ENCODE data around the gene RASSF3. TPM values are rescaled to one million over a fixed set of nuclear protein-coding genes. Genes with fewer than 3 reads are reported as not detected.
"Not testable (repeated sequence)": the region's sequence is repeated elsewhere in the genome, so short reads cannot be mapped to it uniquely, and the experiment has no call there.

RASSF3 gene
- total and polyA plus RNA-seq, 5 donors from 2014 or later = 5.5 to 158 (median 10.5) TPM

GRCh38 chr12:64611341-64612284 is 1.3 kb downstream of the RASSF3 start:
- Histone ChIP-seq H3K36me3 (ENCODE audit: control insufficient read depth, insufficient read depth, low read length) (peaks cover 25% of the 10 kb centered on the region), H3K9me3 (ENCODE audit: control insufficient read depth in 2 of 2, low read length in 2 of 2) (no peaks in the 10 kb centered on the region), H3K4me1 (ENCODE audit: control insufficient read depth, insufficient read depth, low read length, poor library complexity, severe bottlenecking) (peaks cover 57% of the 10 kb centered on the region), H3K4me3 (ENCODE audit: low read depth, low read length) (peak overlapping the region; percentile 99), H3K27me3 (ENCODE audit: control insufficient read depth, insufficient read depth, low read length) (no peaks in the 10 kb centered on the region), H3K27ac (ENCODE audit: insufficient read depth, low read length, poor library complexity, severe bottlenecking) (peak overlapping the region; percentile 85)
- ATAC-seq (ENCODE audit: low read depth in 2 of 2) = no peak
- H3K27me3 Mint-ChIP-seq = no peaks in the 10 kb centered on the region
- no peaks in the 10 kb centered on the region for H3K9me3 Mint-ChIP-seq
- H3K4me3 Mint-ChIP-seq = peak overlapping the region; percentile 97 to 99 (median 99)
- H3K4me1 Mint-ChIP-seq = peaks cover 27 to 53% (median 41%) of the 10 kb centered on the region in 4 donors
- peaks cover 35% of the 10 kb centered on the region for H3K36me3 Mint-ChIP-seq
- peak in 2 of 3 donors; percentile 39 to 57 for DNase-seq
- H3K27ac Mint-ChIP-seq = peak overlapping the region; percentile 86 to 98 (median 97)

GRCh38 chr12:64612843-64613242 is 2.5 kb downstream of the RASSF3 start:
- Mint-ChIP-seq H3K9me3 (no peaks in the 10 kb centered on the region), H3K4me1 (peaks cover 33 to 65% (median 50%) of the 10 kb centered on the region in 4 donors), H3K27ac (peak overlapping the region; percentile 86 to 98 (median 97)), H3K27me3 (no peaks in the 10 kb centered on the region), H3K36me3 (peaks cover 45% of the 10 kb centered on the region), H3K4me3 (peak overlapping the region; percentile 97 to 99 (median 99))
- Histone ChIP-seq H3K36me3 (ENCODE audit: control insufficient read depth, insufficient read depth, low read length) (peaks cover 34% of the 10 kb centered on the region), H3K4me1 (ENCODE audit: control insufficient read depth, insufficient read depth, low read length, poor library complexity, severe bottlenecking) (peaks cover 70% of the 10 kb centered on the region), H3K27ac (ENCODE audit: insufficient read depth, low read length, poor library complexity, severe bottlenecking) (peak overlapping the region; percentile 85), H3K27me3 (ENCODE audit: control insufficient read depth, insufficient read depth, low read length) (no peaks in the 10 kb centered on the region), H3K9me3 (ENCODE audit: control insufficient read depth in 2 of 2, low read length in 2 of 2) (no peaks in the 10 kb centered on the region), H3K4me3 (ENCODE audit: low read depth, low read length) (peak overlapping the region; percentile 99)
- no peak for ATAC-seq (ENCODE audit: low read depth in 2 of 2)
- DNase-seq = no peak

- H3K4me1 Mint-ChIP-seq = peaks cover 30 to 63% (median 46%) of the 10 kb centered on the region in 4 donors
- Histone ChIP-seq H3K27ac (ENCODE audit: insufficient read depth, low read length, poor library complexity, severe bottlenecking) (peak overlapping the region; percentile 45), H3K4me1 (ENCODE audit: control insufficient read depth, insufficient read depth, low read length, poor library complexity, severe bottlenecking) (peaks cover 74% of the 10 kb centered on the region), H3K36me3 (ENCODE audit: control insufficient read depth, insufficient read depth, low read length) (peaks cover 34% of the 10 kb centered on the region), H3K4me3 (ENCODE audit: low read depth, low read length) (peak overlapping the region; percentile 99)
- not testable (repeated sequence) for H3K27me3 ChIP-seq (ENCODE audit: control insufficient read depth, insufficient read depth, low read length); ATAC-seq (ENCODE audit: low read depth in 2 of 2); DNase-seq; H3K9me3 Mint-ChIP-seq; H3K27me3 Mint-ChIP-seq; H3K9me3 ChIP-seq (ENCODE audit: control insufficient read depth in 2 of 2, low read length in 2 of 2)
- peak overlapping the region; percentile 97 to 99 (median 99) for H3K4me3 Mint-ChIP-seq
- H3K36me3 Mint-ChIP-seq = peaks cover 45% of the 10 kb centered on the region
- H3K27ac Mint-ChIP-seq = peak overlapping the region in 2 of 3 donors; percentile 86 to 97
Observed at GRCh38 chr12:64613775-64614398, 3.6 kb downstream of the RASSF3 start.

GRCh38 chr12:64616201-64616600 is 5.9 kb downstream of the RASSF3 start:
- peaks cover 42% of the 10 kb centered on the region for H3K36me3 ChIP-seq (ENCODE audit: control insufficient read depth, insufficient read depth, low read length)
- peak overlapping the region; percentile 43 for H3K4me3 ChIP-seq (ENCODE audit: low read depth, low read length)
- H3K9me3 ChIP-seq (ENCODE audit: control insufficient read depth in 2 of 2, low read length in 2 of 2) = no peaks in the 10 kb centered on the region
- Mint-ChIP-seq H3K36me3 (peaks cover 52% of the 10 kb centered on the region), H3K27me3 (no peaks in the 10 kb centered on the region), H3K4me3 (peak overlapping the region; percentile 58 to 99 (median 92)), H3K4me1 (peaks cover 37 to 81% (median 59%) of the 10 kb centered on the region in 4 donors), H3K9me3 (no peaks in the 10 kb centered on the region), H3K27ac (peak overlapping the region; percentile 24 to 79 (median 71))
- no peak overlapping the region for H3K27ac ChIP-seq (ENCODE audit: insufficient read depth, low read length, poor library complexity, severe bottlenecking)
- H3K4me1 ChIP-seq (ENCODE audit: control insufficient read depth, insufficient read depth, low read length, poor library complexity, severe bottlenecking) = peaks cover 86% of the 10 kb centered on the region
- DNase-seq (no peak), ATAC-seq (ENCODE audit: low read depth in 2 of 2) (no peak)
- H3K27me3 ChIP-seq (ENCODE audit: control insufficient read depth, insufficient read depth, low read length) = no peaks in the 10 kb centered on the region

GRCh38 chr12:64618953-64619590 is 8.8 kb downstream of the RASSF3 start:
- H3K36me3 ChIP-seq (ENCODE audit: control insufficient read depth, insufficient read depth, low read length) = peaks cover 40% of the 10 kb centered on the region
- DNase-seq (no peak), ATAC-seq (ENCODE audit: low read depth in 2 of 2) (peak in 1 of 2 donors; percentile 15)
- no peaks in the 10 kb centered on the region for H3K9me3 ChIP-seq (ENCODE audit: control insufficient read depth in 2 of 2, low read length in 2 of 2)
- Mint-ChIP-seq H3K9me3 (no peaks in the 10 kb centered on the region), H3K36me3 (peaks cover 45% of the 10 kb centered on the region), H3K4me1 (peaks cover 41 to 91% (median 64%) of the 10 kb centered on the region in 4 donors), H3K27me3 (no peaks in the 10 kb centered on the region), H3K4me3 (peak overlapping the region in 3 of 4 donors; percentile 53 to 71 (median 66)), H3K27ac (peak overlapping the region; percentile 16 to 93 (median 84))
- H3K4me1 ChIP-seq (ENCODE audit: control insufficient read depth, insufficient read depth, low read length, poor library complexity, severe bottlenecking) = peaks cover 88% of the 10 kb centered on the region
- H3K4me3 ChIP-seq (ENCODE audit: low read depth, low read length) = peak overlapping the region; percentile 54
- H3K27me3 ChIP-seq (ENCODE audit: control insufficient read depth, insufficient read depth, low read length) = no peaks in the 10 kb centered on the region
- H3K27ac ChIP-seq (ENCODE audit: insufficient read depth, low read length, poor library complexity, severe bottlenecking) = no peak overlapping the region

- Mint-ChIP-seq H3K27me3 (no peaks in the 10 kb centered on the region), H3K36me3 (peaks cover 33% of the 10 kb centered on the region), H3K4me1 (peaks cover 42 to 91% (median 63%) of the 10 kb centered on the region in 4 donors), H3K4me3 (peak overlapping the region; percentile 22 to 74 (median 38)), H3K9me3 (no peaks in the 10 kb centered on the region), H3K27ac (peak overlapping the region in 2 of 3 donors; percentile 36 to 81)
- no peaks in the 10 kb centered on the region for H3K9me3 ChIP-seq (ENCODE audit: control insufficient read depth in 2 of 2, low read length in 2 of 2)
- H3K27me3 ChIP-seq (ENCODE audit: control insufficient read depth, insufficient read depth, low read length) = no peaks in the 10 kb centered on the region
- peaks cover 86% of the 10 kb centered on the region for H3K4me1 ChIP-seq (ENCODE audit: control insufficient read depth, insufficient read depth, low read length, poor library complexity, severe bottlenecking)
- DNase-seq (no peak), ATAC-seq (ENCODE audit: low read depth in 2 of 2) (peak in 1 of 2 donors; percentile 29)
- no peak overlapping the region for H3K27ac ChIP-seq (ENCODE audit: insufficient read depth, low read length, poor library complexity, severe bottlenecking)
- peaks cover 19% of the 10 kb centered on the region for H3K36me3 ChIP-seq (ENCODE audit: control insufficient read depth, insufficient read depth, low read length)
- no peak overlapping the region for H3K4me3 ChIP-seq (ENCODE audit: low read depth, low read length)
Observed at GRCh38 chr12:64621257-64621942, 11.1 kb downstream of the RASSF3 start.

GRCh38 chr12:64624035-64624434 is 13.7 kb downstream of the RASSF3 start:
- no peaks in the 10 kb centered on the region for H3K27me3 ChIP-seq (ENCODE audit: control insufficient read depth, insufficient read depth, low read length)
- H3K27ac Mint-ChIP-seq = peak overlapping the region; percentile 18 to 90 (median 85)
- DNase-seq (no peak), ATAC-seq (ENCODE audit: low read depth in 2 of 2) (no peak)
- peaks cover 10% of the 10 kb centered on the region for H3K36me3 ChIP-seq (ENCODE audit: control insufficient read depth, insufficient read depth, low read length)
- peak overlapping the region; percentile 25 for H3K27ac ChIP-seq (ENCODE audit: insufficient read depth, low read length, poor library complexity, severe bottlenecking)
- peak overlapping the region; percentile 24 to 88 (median 64) for H3K4me3 Mint-ChIP-seq
- peaks cover 22% of the 10 kb centered on the region for H3K36me3 Mint-ChIP-seq
- H3K4me3 ChIP-seq (ENCODE audit: low read depth, low read length) = peak overlapping the region; percentile 35
- peaks cover 48 to 92% (median 65%) of the 10 kb centered on the region in 4 donors for H3K4me1 Mint-ChIP-seq
- H3K9me3 Mint-ChIP-seq = no peaks in the 10 kb centered on the region
- no peaks in the 10 kb centered on the region for H3K9me3 ChIP-seq (ENCODE audit: control insufficient read depth in 2 of 2, low read length in 2 of 2)
- H3K27me3 Mint-ChIP-seq = no peaks in the 10 kb centered on the region
- H3K4me1 ChIP-seq (ENCODE audit: control insufficient read depth, insufficient read depth, low read length, poor library complexity, severe bottlenecking) = peaks cover 83% of the 10 kb centered on the region
